ENCODE results near the gene KCTD11. TPM values are rescaled to one million over a fixed set of nuclear protein-coding genes. Genes with fewer than 3 reads are reported as not detected.

The KCTD11 gene
- total RNA-seq: 2.6 and 4.1 TPM in 2 replicates

GRCh38 chr17:7351665-7352502 lies at the start of gene KCTD11:
Gene KCTD11, plus strand, starts transcription at chr17:7352162.

GRCh38 chr17:7306911-7307685 lies 44.9 kb upstream of the KCTD11 start, which contains the start of gene EIF5A:
Gene EIF5A, plus strand, starts transcription at chr17:7307628. Its CDS starts 2,008 bp downstream, at chr17:7309636.

GRCh38 chr17:7314719-7315569 lies 37.0 kb upstream of the KCTD11 start, which contains the start of gene GPS2:
Gene GPS2, minus strand, starts transcription at chr17:7315360. Its CDS starts 308 bp downstream, at chr17:7315052.

GRCh38 chr17:7328840-7329373 lies 23.1 kb upstream of the KCTD11 start, which contains the start of gene NEURL4:
Gene NEURL4, minus strand, starts transcription at chr17:7329335. Its CDS starts 23 bp downstream, at chr17:7329312.

GRCh38 chr17:7336240-7337175 lies 15.5 kb upstream of the KCTD11 start, which contains the start of gene ACAP1:
Gene ACAP1, plus strand, starts transcription at chr17:7336529. Its CDS starts 206 bp downstream, at chr17:7336735.

GRCh38 chr17:7355053-7355452 lies 3.1 kb downstream of the KCTD11 start, which contains the start of gene TMEM95:
Gene TMEM95, plus strand, starts transcription at chr17:7355156. Its CDS starts 49 bp downstream, at chr17:7355205.

GRCh38 chr17:7380855-7381683 lies 29.1 kb downstream of the KCTD11 start, which contains the start of gene TNK1:
Gene TNK1, plus strand, starts transcription at chr17:7381089. Its CDS starts 1,838 bp downstream, at chr17:7382927.

GRCh38 chr17:7394452-7395191 lies 42.7 kb downstream of the KCTD11 start, which contains the start of gene PLSCR3:
Gene PLSCR3, minus strand, starts transcription at chr17:7394525. Its CDS starts 415 bp downstream, at chr17:7394110.

GRCh38 chr17:7403977-7404736 lies 52.2 kb downstream of the KCTD11 start, which contains the start of gene TMEM256:
Gene TMEM256, minus strand, starts transcription at chr17:7404097. Its CDS starts 13 bp downstream, at chr17:7404084.

Small RNA genes lying within 50 kb of the gene (small RNA-seq; reads per million reads assigned to genes)
- not detected for gene AC026954.2

Other genes starting within 250 kb of the KCTD11 start
- gene ASGR2, start 237.3 kb upstream of the KCTD11 start, total RNA-seq: not detected in 2 replicates
- gene ASGR1, start 172.8 kb upstream of the KCTD11 start, total RNA-seq: under 0.01 and 0.39 TPM in 2 replicates
- 7.3 and 11.9 TPM in 2 replicates for gene DLG4, start 132.3 kb upstream of the KCTD11 start, total RNA-seq
- 194 and 236 TPM in 2 replicates for gene ACADVL, start 132.2 kb upstream of the KCTD11 start, total RNA-seq
- 63.9 and 93.2 TPM in 2 replicates for gene DVL2, start 117.6 kb upstream of the KCTD11 start, total RNA-seq
- gene PHF23, start 112.7 kb upstream of the KCTD11 start, total RNA-seq: 36.6 and 37.1 TPM in 2 replicates
- 110 and 194 TPM in 2 replicates for gene GABARAP, start 109.7 kb upstream of the KCTD11 start, total RNA-seq
- 28.7 and 40.1 TPM in 2 replicates for gene CTDNEP1, start 100.4 kb upstream of the KCTD11 start, total RNA-seq
- 28.9 and 31.2 TPM in 2 replicates for gene ELP5, start 99.9 kb upstream of the KCTD11 start, total RNA-seq
- 0.98 and 2.9 TPM in 2 replicates for gene CLDN7, start 89.7 kb upstream of the KCTD11 start, total RNA-seq
- under 0.01 TPM in 1 of 2 replicates, not detected in the other for gene SLC2A4, start 70.4 kb upstream of the KCTD11 start, total RNA-seq
- not detected in 2 replicates for gene YBX2, start 57.5 kb upstream of the KCTD11 start, total RNA-seq
- 909 and 1,080 TPM in 2 replicates for gene EIF5A, start 44.5 kb upstream of the KCTD11 start, total RNA-seq
- 39.9 and 46.7 TPM in 2 replicates for gene GPS2, start 36.8 kb upstream of the KCTD11 start, total RNA-seq
- 14.7 and 21.7 TPM in 2 replicates for gene NEURL4, start 22.8 kb upstream of the KCTD11 start, total RNA-seq
- 0.20 and 2.2 TPM in 2 replicates for gene ACAP1, start 15.6 kb upstream of the KCTD11 start, total RNA-seq
- not detected in 2 replicates for gene TMEM95, start 3.0 kb downstream of the KCTD11 start, total RNA-seq
- gene TNK1, start 28.9 kb downstream of the KCTD11 start, total RNA-seq: 0.20 TPM in 1 of 2 replicates, not detected in the other
- gene PLSCR3, start 42.4 kb downstream of the KCTD11 start, total RNA-seq: 22.8 and 26.8 TPM in 2 replicates
- 103 and 132 TPM in 2 replicates for gene TMEM256, start 51.9 kb downstream of the KCTD11 start, total RNA-seq
- 2.9 and 4.4 TPM in 2 replicates for gene NLGN2, start 55.7 kb downstream of the KCTD11 start, total RNA-seq
- gene SPEM1, start 68.2 kb downstream of the KCTD11 start, total RNA-seq: not detected in 2 replicates
- not detected in 2 replicates for gene SPEM2, start 73.5 kb downstream of the KCTD11 start, total RNA-seq
- gene SPEM3, start 76.7 kb downstream of the KCTD11 start, total RNA-seq: not detected in 2 replicates
- gene TMEM102, start 83.3 kb downstream of the KCTD11 start, total RNA-seq: 0.98 and 1.1 TPM in 2 replicates
- gene FGF11, start 87.3 kb downstream of the KCTD11 start, total RNA-seq: under 0.01 and 0.37 TPM in 2 replicates
- gene CHRNB1, start 92.9 kb downstream of the KCTD11 start, total RNA-seq: 2.0 and 3.7 TPM in 2 replicates
- gene ZBTB4, start 127.5 kb downstream of the KCTD11 start, total RNA-seq: 19.1 and 19.5 TPM in 2 replicates
- gene SLC35G6, start 129.3 kb downstream of the KCTD11 start, total RNA-seq: not detected in 2 replicates
- 81.9 and 112 TPM in 2 replicates for gene POLR2A, start 132.2 kb downstream of the KCTD11 start, total RNA-seq
- 5.5 and 8.5 TPM in 2 replicates for gene TNFSF12, start 196.9 kb downstream of the KCTD11 start, total RNA-seq
- gene TNFSF13, start 206.6 kb downstream of the KCTD11 start, total RNA-seq: 0.59 and 1.1 TPM in 2 replicates
- gene SENP3, start 209.8 kb downstream of the KCTD11 start, total RNA-seq: 69.1 and 70.0 TPM in 2 replicates
- gene CD68, start 227.5 kb downstream of the KCTD11 start, total RNA-seq: 39.7 and 53.0 TPM in 2 replicates
- gene MPDU1, start 231.7 kb downstream of the KCTD11 start, total RNA-seq: 116 and 129 TPM in 2 replicates
- 0.20 TPM in 1 of 2 replicates, not detected in the other for gene SOX15, start 237.9 kb downstream of the KCTD11 start, total RNA-seq